HG03442 (cell line): Measurements from ENCODE around the gene KDM5A.
"Not testable (repeated sequence)": the region's sequence is repeated elsewhere in the genome, so short reads cannot be mapped to it uniquely, and the experiment has no call there.

Experiments
- ATAC-seq: cut with Tn5 transposase; IDR thresholded peaks from one replicate; pipeline ENCODE4 v1.9.1; 2021; ENCODE audit warnings: mild to moderate bottlenecking, moderate library complexity; ENCODE audit not compliant: unreplicated experiment

The KDM5A gene

DNA sequence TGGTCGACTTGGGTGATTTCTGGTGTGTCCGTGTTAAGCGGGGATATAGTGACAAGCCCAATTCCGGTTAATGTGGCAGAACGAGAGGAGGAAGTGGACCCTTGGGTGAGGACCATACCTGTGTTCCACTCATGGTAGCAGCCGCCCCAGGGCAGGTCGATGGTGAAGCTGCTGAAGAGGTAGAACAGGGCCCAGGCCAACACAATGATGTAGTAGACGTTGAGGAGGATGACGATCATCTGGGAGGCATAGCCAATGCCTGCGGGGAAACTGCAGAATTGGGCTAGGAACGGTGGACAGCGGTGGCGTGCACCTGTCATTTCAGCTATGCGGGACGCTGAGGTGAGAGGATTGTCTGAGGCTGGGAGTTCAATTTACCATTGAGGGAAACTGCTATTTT lies 146.6 kb downstream of the KDM5A start:
- ATAC-seq, result no peak

DNA sequence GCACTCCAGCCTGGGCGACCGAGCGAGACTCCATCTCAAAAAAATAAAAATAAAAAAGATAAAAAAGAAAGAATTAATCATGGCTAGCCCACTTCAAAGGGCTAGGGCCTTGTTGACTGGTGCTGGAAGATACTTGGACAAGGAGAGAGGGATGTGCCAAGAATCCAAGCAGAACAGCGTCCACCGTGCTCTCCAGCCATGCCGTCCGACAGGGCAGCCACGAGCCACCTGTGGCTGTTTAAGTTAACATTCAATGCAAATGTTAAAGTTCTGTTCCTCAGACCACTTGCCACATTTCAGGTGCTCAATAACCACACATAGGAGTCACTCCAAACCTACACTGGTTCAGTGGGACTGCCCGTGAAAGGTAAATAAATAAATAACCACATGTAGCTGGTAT lies 147.9 kb downstream of the KDM5A start:
- ATAC-seq, result no peak

DNA sequence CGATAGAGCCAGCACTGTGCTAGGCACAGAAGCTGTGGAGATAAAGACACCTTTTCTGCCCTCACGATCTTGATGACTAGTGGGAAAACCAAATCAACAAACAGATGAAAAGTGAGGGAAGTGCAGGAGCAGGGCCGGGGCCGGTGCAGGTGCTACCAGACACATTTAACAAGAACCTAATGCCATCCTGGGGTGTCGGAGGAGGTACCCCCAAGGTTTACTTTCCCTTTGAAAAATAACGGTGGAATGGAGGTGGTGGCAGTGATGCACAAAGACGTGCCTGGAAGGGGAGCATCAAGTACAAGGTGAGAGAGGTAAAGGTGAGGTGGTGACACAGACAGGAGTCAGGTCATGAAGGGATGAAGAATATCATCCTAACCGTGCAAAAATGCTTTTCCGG lies 148.6 kb downstream of the KDM5A start:
- ATAC-seq, result no peak

DNA sequence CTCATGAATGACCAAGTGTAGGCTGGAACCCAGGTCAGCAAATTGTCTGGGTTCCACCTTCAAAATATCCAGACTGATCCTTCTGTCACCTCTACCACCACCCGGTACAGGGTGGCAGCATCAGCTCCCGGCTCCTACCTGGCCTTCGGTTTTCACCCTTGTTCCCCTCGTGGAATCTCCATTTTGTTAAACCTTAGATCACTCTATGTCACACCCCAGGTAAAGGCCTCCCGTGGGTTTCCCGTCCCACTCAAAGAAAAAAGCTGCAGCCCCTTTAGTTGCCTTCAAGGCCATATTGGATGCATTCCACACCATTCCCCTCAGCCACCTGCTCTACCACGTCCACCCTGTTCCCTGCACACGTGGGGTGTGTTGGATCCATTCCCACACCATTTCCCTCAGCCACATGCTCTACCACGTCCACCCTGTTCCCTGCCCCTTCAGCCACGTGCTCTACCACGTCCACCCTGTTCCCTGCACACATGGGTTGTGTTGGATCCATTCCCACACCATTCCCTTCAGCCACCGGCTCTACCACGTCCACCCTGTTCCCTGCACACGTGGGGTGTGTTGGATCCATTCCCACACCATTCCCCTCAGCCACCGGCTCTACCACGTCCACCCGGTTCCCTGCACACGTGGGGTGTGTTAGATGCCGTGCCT lies 150.3 kb downstream of the KDM5A start:
- ATAC-seq, result no peak

DNA sequence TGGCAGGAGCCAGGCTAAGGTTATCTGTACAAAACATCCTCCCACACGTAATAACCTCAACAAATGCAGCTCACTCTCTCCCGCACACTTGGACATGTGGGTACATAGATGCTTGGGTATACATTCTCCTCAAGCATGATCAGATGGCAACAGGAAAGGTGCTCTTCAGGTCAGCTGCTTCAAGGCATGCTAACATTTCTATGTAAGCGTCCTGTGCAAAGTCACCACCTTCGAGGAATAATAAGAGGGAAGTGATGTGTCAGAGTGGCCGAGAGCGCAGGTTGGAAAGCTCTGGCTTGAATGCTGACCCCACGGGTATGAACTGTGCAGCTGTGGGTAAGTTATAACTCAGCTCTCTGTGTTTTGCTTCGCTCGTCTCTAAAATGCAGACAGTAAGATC lies 151.0 kb downstream of the KDM5A start:
- ATAC-seq, result no peak

DNA sequence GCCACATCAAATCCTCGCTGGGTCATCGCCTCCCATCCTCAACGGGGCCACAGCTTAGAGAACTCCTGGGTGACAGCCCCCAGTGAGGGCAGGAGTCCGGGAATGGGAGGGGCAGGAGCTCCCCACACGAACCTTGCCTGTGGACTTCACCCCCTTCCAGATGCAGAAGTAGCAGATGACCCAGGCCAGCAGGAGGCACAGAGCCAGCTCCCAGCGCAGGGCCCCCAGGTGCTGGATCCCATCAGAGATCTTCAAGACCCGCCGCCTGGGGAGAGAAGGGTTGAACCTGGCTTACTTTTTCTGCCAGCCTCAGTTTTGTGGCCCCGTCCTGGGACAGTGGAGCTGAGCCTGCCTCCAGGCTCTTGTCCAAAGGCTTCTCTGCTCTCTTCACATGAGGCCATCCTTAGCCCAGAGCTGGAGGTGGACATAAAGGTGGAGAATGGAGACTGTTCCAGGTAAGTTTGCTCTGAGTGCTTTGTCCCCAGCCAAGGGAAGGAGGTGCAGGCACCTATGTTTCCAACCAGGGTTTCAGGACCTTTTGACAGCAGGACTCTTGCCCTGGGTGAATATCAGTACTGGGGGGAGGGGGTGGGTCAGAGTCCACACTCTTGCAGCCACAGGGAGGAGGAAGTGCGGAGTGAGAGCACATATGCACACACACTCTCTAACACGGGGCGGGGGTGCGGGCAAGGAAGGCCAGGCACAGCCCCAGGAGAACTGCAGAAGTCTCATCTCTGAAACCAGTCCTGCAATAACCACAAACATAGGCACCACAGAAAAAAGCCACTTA lies 151.9 kb downstream of the KDM5A start:
- ATAC-seq, result no peak

DNA sequence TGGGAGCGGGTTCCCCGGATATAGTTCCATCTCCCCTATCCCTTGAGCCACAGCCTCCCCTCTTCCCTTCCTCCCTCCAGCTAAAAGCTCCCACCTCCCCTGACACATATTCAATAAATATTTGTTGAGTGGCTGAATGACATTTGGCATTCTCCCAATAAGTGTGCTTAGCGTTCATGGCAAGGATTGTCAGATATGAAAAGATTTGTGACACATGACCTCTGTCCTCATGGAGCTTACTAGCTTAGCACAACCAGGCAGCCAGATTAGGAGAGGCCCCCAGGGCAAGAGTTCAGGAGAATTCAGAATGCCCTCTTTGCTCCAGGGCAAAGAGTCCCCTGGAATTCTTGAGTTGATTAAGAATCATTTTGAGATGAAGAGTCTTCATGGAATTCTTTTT lies 152.7 kb downstream of the KDM5A start:
- no peak for ATAC-seq

DNA sequence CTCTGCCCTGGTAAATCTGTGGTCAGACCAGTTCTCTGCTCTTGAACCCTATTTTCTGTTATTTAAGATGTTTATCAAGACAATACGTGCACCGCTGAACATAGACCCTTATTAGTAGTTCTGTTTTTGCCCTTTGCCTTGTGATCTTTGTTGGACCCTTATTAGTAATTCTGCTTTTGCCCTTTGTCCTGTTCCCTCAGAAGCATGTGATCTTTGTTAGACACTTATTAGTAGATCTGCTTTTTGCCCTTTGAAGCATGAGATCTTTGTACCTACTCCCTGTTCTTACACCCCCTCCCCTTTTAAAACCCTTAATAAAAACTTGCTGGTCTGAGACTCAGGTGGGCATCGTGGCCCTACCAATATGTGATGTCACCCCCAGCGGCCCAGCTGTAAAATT lies 153.2 kb downstream of the KDM5A start:
- ATAC-seq, result not testable (repeated sequence)

DNA sequence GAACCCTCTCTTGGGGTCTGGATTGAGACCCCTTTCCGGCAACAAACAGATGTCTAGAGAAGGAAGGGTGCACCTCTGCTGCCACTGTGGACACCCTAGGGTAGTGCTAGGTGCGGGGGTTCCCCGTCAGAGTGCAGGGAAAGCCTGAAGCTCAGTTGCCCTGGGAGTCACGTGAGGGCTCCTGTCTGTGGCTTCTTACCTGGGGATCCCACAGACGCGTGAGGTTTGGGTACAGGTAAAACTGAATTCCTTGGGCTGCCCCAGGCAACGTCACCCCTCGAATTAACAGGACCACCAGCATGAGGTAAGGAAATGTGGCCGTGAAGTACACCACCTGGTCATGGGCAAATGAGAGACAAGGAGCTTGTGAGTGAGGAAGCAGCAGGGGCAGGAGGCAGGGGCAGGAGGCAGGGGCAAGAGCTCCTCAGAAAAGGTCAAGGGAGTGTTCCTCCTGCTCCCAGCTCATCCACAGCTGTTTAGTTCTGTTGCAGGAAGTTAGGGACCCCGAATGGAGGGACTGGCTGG lies 154.2 kb downstream of the KDM5A start:
- no peak for ATAC-seq

DNA sequence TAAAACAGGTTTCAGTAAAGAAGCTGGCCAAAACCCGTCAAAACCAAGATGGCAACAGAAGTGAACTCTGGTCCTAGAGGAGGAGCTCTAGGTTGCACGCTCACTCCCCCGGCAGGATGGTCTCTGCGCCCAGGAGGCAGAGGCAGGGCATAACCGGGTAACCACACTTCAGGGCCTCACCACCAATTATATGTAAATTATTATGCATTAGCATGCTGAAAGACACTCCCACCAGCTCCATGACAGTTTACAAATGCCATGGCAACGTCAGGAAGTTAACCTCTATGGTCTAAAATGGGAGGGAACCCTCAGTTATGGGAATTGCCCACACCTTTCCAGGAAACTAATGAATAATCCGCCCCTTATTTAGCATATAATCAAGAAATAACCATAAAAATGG lies 155.1 kb downstream of the KDM5A start:
- ATAC-seq, result no peak

DNA sequence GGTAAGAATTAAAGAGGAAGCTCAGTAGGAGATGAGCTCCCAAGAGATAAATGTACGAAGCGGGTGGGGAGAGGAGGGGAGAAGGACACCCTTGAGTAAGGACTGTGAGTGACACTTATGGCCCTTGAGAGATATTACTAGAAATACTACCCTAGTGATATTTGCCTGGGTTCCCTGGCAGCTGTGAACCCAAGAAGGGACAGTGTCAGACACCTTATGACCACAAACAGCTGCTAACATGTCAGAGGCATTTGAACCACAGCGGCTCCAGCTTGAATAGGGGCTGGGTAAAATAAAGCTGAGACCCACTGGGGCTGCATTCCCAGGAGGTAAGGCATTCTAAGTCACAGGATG lies 155.5 kb downstream of the KDM5A start:
- ATAC-seq, result no peak

DNA sequence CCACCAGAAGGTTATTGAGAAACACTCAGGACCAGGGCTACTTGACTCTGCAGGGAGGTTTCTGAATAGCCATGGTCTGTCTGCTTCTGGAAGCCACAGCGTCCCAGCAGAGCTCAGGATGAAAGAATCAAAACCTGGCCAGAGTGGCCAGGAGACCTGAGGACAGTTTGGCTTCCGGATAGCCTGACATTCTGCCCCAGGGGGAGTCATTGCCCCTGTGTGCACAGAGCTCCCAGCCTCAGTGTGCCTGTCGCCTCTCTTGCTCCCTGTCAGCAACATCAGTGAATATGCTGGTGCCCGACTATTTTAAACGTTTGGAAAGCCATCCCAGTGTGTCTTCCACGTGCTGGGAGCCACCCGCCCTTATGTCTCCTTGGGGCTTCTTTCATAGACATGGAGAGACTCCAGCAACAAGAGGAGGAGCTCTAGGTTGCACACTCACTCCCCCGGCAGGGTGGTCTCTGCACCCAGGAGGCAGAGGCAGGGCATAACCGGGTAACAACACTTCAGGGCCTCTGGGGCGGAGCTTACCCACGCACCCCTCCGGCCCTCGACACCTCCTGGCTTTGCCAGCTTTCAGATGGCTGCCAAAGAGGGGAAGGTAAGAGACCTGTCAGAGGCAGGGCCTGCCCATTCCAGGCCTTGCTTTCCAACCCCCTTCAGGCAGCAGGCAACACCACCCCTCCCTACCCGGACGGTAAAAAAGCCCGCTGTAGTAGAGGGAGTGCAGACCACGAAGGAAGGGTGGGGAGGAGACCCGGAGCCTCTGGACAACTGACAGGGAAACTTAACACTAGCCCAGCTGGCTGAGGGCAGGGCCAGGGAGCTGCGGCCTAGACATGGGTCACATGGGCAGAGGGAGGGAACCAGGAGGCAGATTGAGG lies 156.1 kb downstream of the KDM5A start:
- ATAC-seq, result no peak

DNA sequence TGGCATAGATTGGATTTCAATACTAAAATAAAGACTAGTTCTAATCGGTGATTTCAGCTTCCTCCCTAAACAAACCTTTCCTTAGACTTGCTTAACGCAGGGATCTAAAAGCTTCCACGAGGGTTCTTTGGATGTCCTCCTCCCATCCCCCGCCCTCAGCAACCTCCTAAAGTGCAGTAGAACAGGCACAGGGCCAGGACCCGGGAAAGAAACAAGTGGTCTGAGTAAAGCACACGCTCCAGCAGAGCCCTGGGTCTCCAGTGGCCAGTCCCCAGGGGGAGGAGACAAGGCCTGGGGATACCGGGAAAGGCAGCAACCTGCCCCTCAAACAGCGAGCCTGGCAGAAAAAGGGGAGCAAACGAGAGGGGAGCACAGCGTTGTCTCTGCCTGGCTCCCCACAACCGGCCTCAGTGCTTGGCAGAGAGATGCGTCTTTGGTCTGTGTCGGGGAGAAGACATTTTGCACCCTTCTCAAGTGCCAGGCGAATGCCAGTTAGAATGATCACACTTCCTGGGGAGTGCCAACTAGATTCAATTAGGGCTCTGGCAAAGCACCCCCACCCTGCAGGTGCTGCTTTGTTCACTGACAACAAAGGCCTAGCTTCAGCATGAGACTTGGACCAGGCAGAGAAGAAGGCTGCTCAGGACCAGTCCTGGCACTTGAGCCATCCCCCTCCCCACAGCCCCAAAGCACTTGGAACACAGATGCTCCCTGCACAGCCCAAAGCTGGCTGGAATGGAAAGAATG lies 158.0 kb downstream of the KDM5A start:
- ATAC-seq, result no peak
